PC-9 (cell line): Measurements from ENCODE around the gene POLR2A.

ENCODE experiments used
- EZH2 ChIP-seq: fragments of 200-600 bp; sonication (generic); IDR thresholded peaks from 2 replicates; pipeline ENCODE4 v1.8.0; 2017; ENCODE audit warnings: antibody characterized with exemption, low read depth
- TF ChIP-seq, protein P1 (sequence below): fragments of 200-600 bp; sonication (generic); conservative IDR thresholded peaks from 2 replicates; pipeline ENCODE4 v1.6.1; 2017; ENCODE audit warnings: mixed run types, antibody characterized with exemption, mild to moderate bottlenecking, moderate library complexity

GRCh38 chr17:7484067-7484918 lies at the start of gene POLR2A:
- TF ChIP-seq, protein P1, sequence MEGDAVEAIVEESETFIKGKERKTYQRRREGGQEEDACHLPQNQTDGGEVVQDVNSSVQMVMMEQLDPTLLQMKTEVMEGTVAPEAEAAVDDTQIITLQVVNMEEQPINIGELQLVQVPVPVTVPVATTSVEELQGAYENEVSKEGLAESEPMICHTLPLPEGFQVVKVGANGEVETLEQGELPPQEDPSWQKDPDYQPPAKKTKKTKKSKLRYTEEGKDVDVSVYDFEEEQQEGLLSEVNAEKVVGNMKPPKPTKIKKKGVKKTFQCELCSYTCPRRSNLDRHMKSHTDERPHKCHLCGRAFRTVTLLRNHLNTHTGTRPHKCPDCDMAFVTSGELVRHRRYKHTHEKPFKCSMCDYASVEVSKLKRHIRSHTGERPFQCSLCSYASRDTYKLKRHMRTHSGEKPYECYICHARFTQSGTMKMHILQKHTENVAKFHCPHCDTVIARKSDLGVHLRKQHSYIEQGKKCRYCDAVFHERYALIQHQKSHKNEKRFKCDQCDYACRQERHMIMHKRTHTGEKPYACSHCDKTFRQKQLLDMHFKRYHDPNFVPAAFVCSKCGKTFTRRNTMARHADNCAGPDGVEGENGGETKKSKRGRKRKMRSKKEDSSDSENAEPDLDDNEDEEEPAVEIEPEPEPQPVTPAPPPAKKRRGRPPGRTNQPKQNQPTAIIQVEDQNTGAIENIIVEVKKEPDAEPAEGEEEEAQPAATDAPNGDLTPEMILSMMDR = no peak
- no peak for TF ChIP-seq EZH2
